ENCODE data around the gene AAMP. TPM values are rescaled to one million over a fixed set of nuclear protein-coding genes. Genes with fewer than 3 reads are reported as not detected.

The AAMP gene
- total and polyA plus RNA-seq, 2 donors (not counting 3 experiments of a cell fraction or from before 2014, with no cell fraction given) = 69.3 to 84.4 TPM

GRCh38 chr2:218310853-218311540 lies 41.1 kb upstream of the AAMP start:
- H3K79me2 ChIP-seq (ENCODE audit: control insufficient read depth, insufficient read depth, low read length) = no peaks in the 10 kb centered on the region
- no peak for TF ChIP-seq FOS (IDR thresholded peaks at IDR 0.05; ENCODE audit: borderline replicate concordance, insufficient read depth, low read length)
- TF ChIP-seq POLR2AphosphoS5 (IDR thresholded peaks at IDR 0.05; ENCODE audit: insufficient read depth, low read depth, low read length) = no peak
- no peak for TF ChIP-seq MYC (IDR thresholded peaks at IDR 0.05; ENCODE audit: low read depth, low read length)
- no peak for TF ChIP-seq POLR2A (IDR thresholded peaks at IDR 0.05; ENCODE audit: low read depth, low read length)
- TF ChIP-seq GATA2 (IDR thresholded peaks at IDR 0.05; ENCODE audit: insufficient read depth, insufficient read length, low read depth, low read length) = no peak
- TF ChIP-seq EZH2 (IDR thresholded peaks at IDR 0.05; ENCODE audit: borderline replicate concordance, low read depth, low read length, severe bottlenecking) = no peak
- no peak for TF ChIP-seq CTCF (IDR thresholded peaks at IDR 0.05; ENCODE audit: extremely low read depth in 1 of 2, insufficient read depth in 1 of 2, low read depth in 1 of 2, low read length in 2 of 2)
- TF ChIP-seq, protein P1, sequence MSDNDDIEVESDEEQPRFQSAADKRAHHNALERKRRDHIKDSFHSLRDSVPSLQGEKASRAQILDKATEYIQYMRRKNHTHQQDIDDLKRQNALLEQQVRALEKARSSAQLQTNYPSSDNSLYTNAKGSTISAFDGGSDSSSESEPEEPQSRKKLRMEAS (IDR thresholded peaks at IDR 0.05; ENCODE audit: insufficient read depth, insufficient read length) = no peak
- TF ChIP-seq JUN (IDR thresholded peaks at IDR 0.05; ENCODE audit: borderline replicate concordance, insufficient read depth, insufficient read length, low read depth) = no peak
- no peaks in the 10 kb centered on the region for H3K36me3 ChIP-seq (ENCODE audit: control insufficient read depth in 2 of 2, extremely low read depth in 1 of 2, insufficient read depth in 2 of 2, low read length in 2 of 2)
- CTCF ChIA-PET = no interaction called here
- BruUV-seq (replicated peaks) = no TSS peak
- no peak overlapping the region for H3K4me3 ChIP-seq (replicated peaks in 1 of 3; ENCODE audit: insufficient read depth in 1 of 3, low read depth in 1 of 3, low read length in 3 of 3)
- no peak overlapping the region for H3K9ac ChIP-seq (replicated peaks; ENCODE audit: extremely low read depth, insufficient read depth, low read length)
- DNase-seq (ENCODE audit: low read depth, low spot score) = no peak
- POLR2A ChIA-PET = no interaction called here
- no peak overlapping the region for H3K4me2 ChIP-seq (ENCODE audit: insufficient read depth, low read length)
- dilution Hi-C loops (cut with MboI; ENCODE audit: extremely low pct_ligation_motif_present, low sequenced_read_pairs) (no loop called here), intact Hi-C loops (cut with micrococcal nuclease) (no loop called here)
- H4K20me1 ChIP-seq (replicated peaks; ENCODE audit: control insufficient read depth, extremely low read depth, insufficient read depth, low read length) = no peaks in the 10 kb centered on the region
- H2AFZ ChIP-seq (ENCODE audit: low read depth, low read length) = no peak overlapping the region
- no peak overlapping the region for H3K27ac ChIP-seq (ENCODE audit: insufficient read depth, low read depth, low read length)
- H3K9me3 ChIP-seq (replicated peaks; ENCODE audit: control insufficient read depth, insufficient read depth, low read length) = no peaks in the 10 kb centered on the region
- H3K4me1 ChIP-seq (ENCODE audit: control insufficient read depth, extremely low read depth, insufficient read depth, low read length) = peaks cover 5% of the 10 kb centered on the region
- no peak for FAIRE-seq
- no peaks in the 10 kb centered on the region for H3K27me3 ChIP-seq (ENCODE audit: control insufficient read depth in 2 of 2, insufficient read depth in 2 of 2, low read length in 2 of 2)
- no peaks in the 10 kb centered on the region for H3K9me1 ChIP-seq (replicated peaks; ENCODE audit: control insufficient read depth, extremely low read depth, insufficient read depth, low read length)

Data from endothelial cell of umbilical vein (primary cell).